NCI-H774 (cell line): ENCODE measurements around the gene TK1.

ENCODE experiments used
- DNase-seq: peaks from one replicate; lab custom pipeline; 2025; lab: John Stamatoyannopoulos, UW

Gene TK1

GRCh38 chr17:78219396-78220150 lies 32.7 kb upstream of the TK1 start:
- no peak for DNase-seq

GRCh38 chr17:78214706-78215061 lies 27.8 kb upstream of the TK1 start:
- no peak for DNase-seq

- DNase-seq = peak; percentile 94
These were observed 27.3 kb upstream of the TK1 start, which contains the start of gene BIRC5 for GRCh38 chr17:78214016-78214705. Gene BIRC5 (plus strand): TSS chr17:78214253. CDS start chr17:78214317, 64 bp downstream.

- peak; percentile 44 for DNase-seq
These were observed 24.2 kb upstream of the TK1 start for GRCh38 chr17:78211032-78211431.

GRCh38 chr17:78210111-78210510 lies 23.3 kb upstream of the TK1 start:
- no peak for DNase-seq

GRCh38 chr17:78208486-78208885 lies 21.6 kb upstream of the TK1 start:
- no peak for DNase-seq

- DNase-seq = no peak
These were observed 19.4 kb upstream of the TK1 start for GRCh38 chr17:78206298-78206697.

- DNase-seq = no peak
These were observed 18.4 kb upstream of the TK1 start for GRCh38 chr17:78205124-78205775.

- DNase-seq = no peak
These were observed 17.7 kb upstream of the TK1 start for GRCh38 chr17:78204387-78205123.

- no peak for DNase-seq
These were observed 15.8 kb upstream of the TK1 start for GRCh38 chr17:78202666-78203065.

- DNase-seq = no peak
These were observed 13.6 kb upstream of the TK1 start for GRCh38 chr17:78200451-78200850.

GRCh38 chr17:78197147-78197832 lies 10.4 kb upstream of the TK1 start:
- no peak for DNase-seq

GRCh38 chr17:78196716-78197115 lies 9.9 kb upstream of the TK1 start:
- no peak for DNase-seq

- no peak for DNase-seq
These were observed 716 bp downstream of the TK1 start for GRCh38 chr17:78185981-78186691.

GRCh38 chr17:78184868-78185267 lies 2.0 kb downstream of the TK1 start:
- no peak for DNase-seq

GRCh38 chr17:78184351-78184750 lies 2.5 kb downstream of the TK1 start:
- DNase-seq = no peak

GRCh38 chr17:78183916-78184315 lies 2.9 kb downstream of the TK1 start:
- no peak for DNase-seq

- DNase-seq = no peak
These were observed 4.3 kb downstream of the TK1 start for GRCh38 chr17:78182504-78182903.

GRCh38 chr17:78180508-78180907 lies 6.3 kb downstream of the TK1 start:
- DNase-seq = no peak

- no peak for DNase-seq
These were observed 6.8 kb downstream of the TK1 start for GRCh38 chr17:78180083-78180482.

- DNase-seq = no peak
These were observed 7.5 kb downstream of the TK1 start for GRCh38 chr17:78179372-78179771.
